ENCODE results near the gene PRR20G. TPM values are rescaled to one million over a fixed set of nuclear protein-coding genes. Genes with fewer than 3 reads are reported as not detected.

PRR20G gene
- total and polyA plus RNA-seq, 8 donors, result not detected

DNA sequence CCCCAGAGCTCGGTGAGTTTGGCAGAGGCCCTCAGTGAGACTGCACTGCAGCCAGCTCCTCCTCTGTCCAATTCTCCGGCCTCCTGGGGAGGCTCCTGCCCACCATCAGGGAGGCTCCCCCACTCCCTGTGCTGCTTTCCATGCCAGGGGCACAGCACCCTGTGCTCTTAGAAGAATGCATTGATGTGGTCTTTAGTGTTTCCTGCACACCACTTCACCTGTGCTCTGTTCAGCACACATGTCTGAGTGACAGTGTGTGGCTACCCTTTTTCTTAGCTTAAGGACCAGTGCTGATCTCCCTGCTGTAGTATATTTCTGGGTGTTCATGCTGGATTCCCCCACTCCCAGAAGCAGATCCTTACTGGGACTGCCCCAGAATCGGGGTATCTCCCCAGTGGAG lies 36.2 kb upstream of the PRR20G start:
- no peak for DNase-seq
- intact Hi-C loops (cut with DNase I; ENCODE audit: low total_unique reads), result no loop called here
- H3K9me3 ChIP-seq, result peaks cover 0 to under 1% (median 0%) of the 10 kb centered on the region in 4 donors
- no peak overlapping the region for H3K4me3 ChIP-seq
- peaks cover 0 to 15% (median 0%) of the 10 kb centered on the region in 3 donors for H3K27me3 ChIP-seq
- H3K4me1 ChIP-seq, result no peaks in the 10 kb centered on the region
- WGBS, 5 donors, result 63 to 75% (median 70%) methylated on average over 3 of the region's 3 CpGs
- TF ChIP-seq EP300 (IDR thresholded peaks at IDR 0.05), result no peak
- no peak for TF ChIP-seq CTCF (IDR thresholded peaks at IDR 0.05)
- no peak for TF ChIP-seq POLR2AphosphoS5 (IDR thresholded peaks at IDR 0.05)
- no peak for TF ChIP-seq POLR2A (IDR thresholded peaks at IDR 0.05)
- no peak overlapping the region for H3K27ac ChIP-seq
- no peaks in the 10 kb centered on the region for H3K36me3 ChIP-seq

DNA sequence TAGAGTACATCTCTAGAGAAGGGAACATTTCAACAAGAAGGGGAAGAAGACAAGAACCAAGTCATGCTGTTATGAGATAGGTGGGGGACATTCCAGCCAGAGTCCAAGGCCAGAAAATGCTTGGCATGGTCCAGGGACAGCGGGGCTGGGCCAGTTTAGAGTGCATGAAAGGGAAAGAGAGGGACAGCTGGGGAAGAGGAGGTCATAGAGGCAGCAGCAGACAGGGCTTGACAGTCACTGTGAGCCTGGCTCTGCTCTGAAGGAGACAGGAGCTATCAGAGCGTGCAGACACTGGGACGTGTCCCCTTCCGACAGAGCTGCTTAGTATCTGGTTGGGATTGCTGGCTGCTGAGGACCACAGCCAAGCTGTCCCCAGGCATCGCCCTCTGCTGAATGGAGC lies 35.7 kb upstream of the PRR20G start:
- intact Hi-C loops (cut with DNase I; ENCODE audit: low total_unique reads), result no loop called here
- 66 to 79% (median 76%) methylated on average over 5 of the region's 5 CpGs for WGBS, 5 donors

GRCh38 chr3:127321371-127321770 lies 33.5 kb upstream of the PRR20G start:
- Histone ChIP-seq H3K9me3 (no peaks in the 10 kb centered on the region), H3K4me3 (no peak overlapping the region), H3K36me3 (no peaks in the 10 kb centered on the region), H3K4me1 (no peaks in the 10 kb centered on the region), H3K27me3 (peaks cover 0 to 15% (median 0%) of the 10 kb centered on the region in 3 donors), H3K27ac (no peak overlapping the region)
- intact Hi-C loops (cut with DNase I; ENCODE audit: low total_unique reads), result no loop called here
- WGBS, 5 donors, result 74 to 80% (median 76%) methylated on average over 4 of the region's 4 CpGs
- no peak for TF ChIP-seq CTCF (IDR thresholded peaks at IDR 0.05)
- no peak for TF ChIP-seq POLR2A (IDR thresholded peaks at IDR 0.05)
- TF ChIP-seq EP300 (IDR thresholded peaks at IDR 0.05), result no peak
- no peak for TF ChIP-seq POLR2AphosphoS5 (IDR thresholded peaks at IDR 0.05)
- no peak for DNase-seq

More for the DNA sequence above, 35.7 kb upstream of the PRR20G start:
- Histone ChIP-seq H3K4me3 (no peak overlapping the region), H3K36me3 (no peaks in the 10 kb centered on the region), H3K27ac (no peak overlapping the region), H3K27me3 (peaks cover 0 to 15% (median 0%) of the 10 kb centered on the region in 3 donors), H3K4me1 (no peaks in the 10 kb centered on the region), H3K9me3 (no peaks in the 10 kb centered on the region)
- TF ChIP-seq POLR2AphosphoS5 (IDR thresholded peaks at IDR 0.05), result no peak
- TF ChIP-seq POLR2A (IDR thresholded peaks at IDR 0.05), result no peak
- no peak for TF ChIP-seq CTCF (IDR thresholded peaks at IDR 0.05)
- no peak for TF ChIP-seq EP300 (IDR thresholded peaks at IDR 0.05)
- no peak for DNase-seq

DNA sequence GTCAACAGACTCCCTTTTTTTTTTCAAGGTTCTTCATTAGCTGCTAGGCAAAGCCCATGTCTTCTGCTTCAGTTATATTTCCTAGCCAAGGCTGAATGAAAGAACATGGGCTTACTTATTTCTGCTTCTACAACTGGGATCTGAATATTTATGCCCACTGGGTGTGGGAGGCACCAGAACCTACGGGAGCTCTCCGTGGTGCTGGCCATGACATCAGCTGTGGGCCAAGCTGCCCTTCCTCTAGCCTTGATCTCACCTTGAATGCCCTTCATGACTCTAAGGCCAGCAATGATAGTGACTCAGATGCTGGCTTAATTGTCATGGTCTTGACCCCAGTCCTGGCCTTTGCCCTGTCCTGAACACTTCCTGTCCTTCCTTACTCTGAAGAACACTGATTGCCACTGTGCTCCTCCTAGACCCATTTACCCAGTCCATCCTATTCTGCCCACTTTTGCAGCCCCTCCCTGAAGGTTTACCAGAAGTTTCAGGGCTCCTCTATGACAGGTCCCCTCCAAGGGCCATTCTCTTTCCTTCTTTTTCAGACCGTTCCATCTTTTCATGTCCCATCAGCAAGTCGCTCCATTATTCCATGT lies 32.8 kb upstream of the PRR20G start:
- peak in 1 of 2 donors; percentile 20 for DNase-seq
- intact Hi-C loops (cut with DNase I; ENCODE audit: low total_unique reads), result no loop called here
- Histone ChIP-seq H3K27me3 (peaks cover 0 to 15% (median 0%) of the 10 kb centered on the region in 3 donors), H3K27ac (no peak overlapping the region), H3K4me3 (no peak overlapping the region), H3K4me1 (no peaks in the 10 kb centered on the region), H3K9me3 (no peaks in the 10 kb centered on the region), H3K36me3 (no peaks in the 10 kb centered on the region)
- TF ChIP-seq EP300 (IDR thresholded peaks at IDR 0.05), result no peak
- TF ChIP-seq CTCF (IDR thresholded peaks at IDR 0.05), result no peak
- TF ChIP-seq POLR2AphosphoS5 (IDR thresholded peaks at IDR 0.05), result no peak
- TF ChIP-seq POLR2A (IDR thresholded peaks at IDR 0.05), result no peak
- 58 to 80% (median 71%) methylated on average over 4 of the region's 4 CpGs for WGBS, 5 donors

All from stomach (tissue), 9 donors.